Trophoblast cell (in vitro differentiated cells and primary cell): ENCODE data around the gene PELO.

Experiments used
- DNase-seq, 2 donors: peaks; one replicate each; pipeline ENCODE4 v3.0.0-alpha.2; 2016
- H2AFZ ChIP-seq: 2 replicates; pipeline ENCODE4 v1.6.1; 2013; ENCODE audit warnings: low read length, moderate library complexity, mild to moderate bottlenecking; ENCODE audit not compliant: insufficient read depth, poor library complexity
- H2AK5ac ChIP-seq: 2 replicates; pipeline ENCODE4 v1.6.1; 2013; ENCODE audit warnings: mild to moderate bottlenecking, low read length
- H2BK120ac ChIP-seq: 2 replicates; pipeline ENCODE4 v1.6.1; 2013; ENCODE audit warnings: low read length, mild to moderate bottlenecking, moderate library complexity; ENCODE audit not compliant: insufficient read depth, poor library complexity
- H2BK12ac ChIP-seq: 2 replicates; pipeline ENCODE4 v1.6.1; 2013; ENCODE audit warnings: mild to moderate bottlenecking, low read length, moderate library complexity
- H2BK5ac ChIP-seq: 2 replicates; pipeline ENCODE4 v1.6.1; 2013; ENCODE audit warnings: low read length, low read depth, moderate library complexity, mild to moderate bottlenecking; ENCODE audit not compliant: poor library complexity
- H3K14ac ChIP-seq: 2 replicates; pipeline ENCODE4 v1.6.1; 2013; ENCODE audit warnings: mild to moderate bottlenecking, low read length
- H3K18ac ChIP-seq: 2 replicates; pipeline ENCODE4 v1.6.1; 2013; ENCODE audit warnings: mild to moderate bottlenecking, low read length
- H3K23ac ChIP-seq: 2 replicates; pipeline ENCODE4 v1.6.1; 2013; ENCODE audit warnings: low read length
- H3K27ac ChIP-seq: 2 replicates; pipeline ENCODE4 v1.5.1; 2013; ENCODE audit warnings: low read depth, mild to moderate bottlenecking, inconsistent platforms, low read length, moderate library complexity
- H3K27me3 ChIP-seq: 2 replicates; pipeline ENCODE4 v1.6.1; 2013; ENCODE audit warnings: inconsistent platforms, mild to moderate bottlenecking, low read length, moderate library complexity; ENCODE audit not compliant: insufficient read depth
- H3K36me3 ChIP-seq, 2 experiments: 1 replicate in 1 of 2; 2 replicates in 1 of 2; pipeline ENCODE4 v1.6.1; 2013; ENCODE audit warnings: low read length in 2 of 2, mild to moderate bottlenecking in 2 of 2, moderate library complexity in 1 of 2; ENCODE audit not compliant: insufficient read depth in 2 of 2, control insufficient read depth in 1 of 2
- H3K4ac ChIP-seq: 2 replicates; pipeline ENCODE4 v1.6.1; 2013; ENCODE audit warnings: low read depth, mild to moderate bottlenecking, low read length, moderate library complexity
- H3K4me1 ChIP-seq, 2 experiments: 1 replicate in 1 of 2; 2 replicates in 1 of 2; pipeline ENCODE4 v1.6.1; 2013; ENCODE audit warnings: low read length in 2 of 2, mild to moderate bottlenecking in 2 of 2, moderate library complexity in 1 of 2; ENCODE audit not compliant: insufficient read depth in 2 of 2, control insufficient read depth in 1 of 2
- H3K4me2 ChIP-seq: 2 replicates; pipeline ENCODE4 v1.6.1; 2013; ENCODE audit warnings: inconsistent platforms, mild to moderate bottlenecking, low read length, moderate library complexity
- H3K4me3 ChIP-seq: 2 replicates; pipeline ENCODE4 v1.5.1; 2013; ENCODE audit warnings: mild to moderate bottlenecking, low read depth, low read length, inconsistent platforms
- H3K79me1 ChIP-seq: one replicate; pipeline ENCODE4 v1.6.1; 2013; ENCODE audit warnings: low read length
- H3K79me2 ChIP-seq: 2 replicates; pipeline ENCODE4 v1.6.1; 2013; ENCODE audit warnings: low read length, mild to moderate bottlenecking; ENCODE audit not compliant: control insufficient read depth, insufficient read depth, poor library complexity
- H3K9ac ChIP-seq: 2 replicates; pipeline ENCODE4 v1.6.1; 2013; ENCODE audit warnings: mild to moderate bottlenecking, low read length
- H3K9me3 ChIP-seq: 2 replicates; pipeline ENCODE4 v1.6.1; 2013; ENCODE audit warnings: low read depth, mild to moderate bottlenecking, control low read depth, inconsistent platforms, low read length; ENCODE audit not compliant: insufficient read depth
- H4K12ac ChIP-seq: 2 replicates; pipeline ENCODE4 v1.6.1; 2013; ENCODE audit warnings: low read depth, mild to moderate bottlenecking, low read length, moderate library complexity
- H4K8ac ChIP-seq: 2 replicates; pipeline ENCODE4 v1.6.1; 2013; ENCODE audit warnings: low read depth, mild to moderate bottlenecking, low read length, moderate library complexity
- H4K91ac ChIP-seq: one replicate; pipeline ENCODE4 v1.6.1; 2013; ENCODE audit warnings: low read depth, mild to moderate bottlenecking, low read length, moderate library complexity
- WGBS: extraction: QIAGEN DNeasy Blood & Tissue Kit; methylation state at CpG from one replicate; pipeline ENCODE4 v1.1.7; 2013; ENCODE audit warnings: missing lambda C conversion rate; ENCODE audit not compliant: insufficient read length, insufficient coverage; ENCODE audit errors: extremely low coverage; 5-methylcytosine and 5-hydroxymethylcytosine counted together

PELO gene

DNA sequence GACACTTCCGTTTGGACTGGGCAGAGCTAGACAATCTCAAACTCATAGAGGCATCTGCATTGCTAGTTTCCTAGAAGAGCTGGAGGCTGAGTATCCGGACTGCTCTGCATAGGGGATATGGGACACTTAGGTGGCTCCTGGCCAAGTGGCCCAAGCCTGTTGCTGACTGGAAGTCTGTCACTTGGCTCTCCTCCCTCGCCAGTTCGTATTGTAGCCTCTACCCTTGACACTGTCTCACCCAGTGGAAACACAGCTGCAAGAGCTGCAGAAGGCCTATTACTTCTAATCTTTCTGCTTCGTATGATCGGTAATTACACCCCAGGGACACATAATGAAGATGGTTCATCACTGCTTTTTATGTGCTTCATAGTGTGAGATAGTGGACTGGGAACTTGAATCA lies 34.7 kb downstream of the PELO start:
- Histone ChIP-seq H2BK120ac (no peak overlapping the region), H3K9me3 (no peaks in the 10 kb centered on the region), H3K4me2 (no peak overlapping the region), H3K4me3 (no peak overlapping the region), H2AK5ac (no peak overlapping the region), H3K27me3 (no peaks in the 10 kb centered on the region), H3K14ac (no peak overlapping the region), H4K12ac (no peak overlapping the region), H2BK5ac (no peak overlapping the region), H2BK12ac (no peak overlapping the region), H3K27ac (no peak overlapping the region), H4K8ac (no peak overlapping the region), H3K36me3 (no peaks in the 10 kb centered on the region), H3K18ac (no peak overlapping the region), H3K4me1 (no peaks in the 10 kb centered on the region), H3K79me2 (no peaks in the 10 kb centered on the region), H2AFZ (no peak overlapping the region), H3K23ac (no peak overlapping the region), H3K9ac (no peak overlapping the region), H3K79me1 (no peaks in the 10 kb centered on the region), H4K91ac (no peak overlapping the region), H3K4ac (no peak overlapping the region)
- no peak for DNase-seq
- no CpG with 5 or more reads among the region's 6 CpGs for WGBS

DNA sequence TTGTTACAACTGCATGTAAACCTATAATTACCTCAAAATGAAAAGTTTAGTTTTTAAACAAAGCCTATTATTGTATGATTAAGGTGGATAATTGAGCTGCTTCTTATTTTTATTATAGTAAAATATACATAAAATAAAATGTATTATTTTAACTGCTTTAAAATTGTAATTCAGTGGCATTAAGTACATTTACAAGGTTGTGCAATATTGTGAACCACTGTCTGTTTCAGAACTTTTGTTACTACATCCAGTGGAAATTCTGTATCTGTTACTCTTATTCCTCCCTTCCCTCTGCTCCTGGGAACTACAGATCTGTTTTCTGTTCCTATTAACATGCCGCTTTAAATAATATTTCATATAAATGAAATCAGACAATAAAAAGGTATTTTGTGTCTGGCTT lies 37.1 kb downstream of the PELO start:
- Histone ChIP-seq H3K27me3 (no peaks in the 10 kb centered on the region), H2BK5ac (no peak overlapping the region), H3K27ac (no peak overlapping the region), H3K4me3 (no peak overlapping the region), H4K8ac (no peak overlapping the region), H4K91ac (no peak overlapping the region), H3K4me2 (no peak overlapping the region), H3K9ac (no peak overlapping the region), H2AFZ (no peak overlapping the region), H3K79me2 (no peaks in the 10 kb centered on the region), H3K9me3 (no peaks in the 10 kb centered on the region), H2AK5ac (no peak overlapping the region), H3K4ac (no peak overlapping the region), H3K18ac (no peak overlapping the region), H4K12ac (no peak overlapping the region), H3K4me1 (no peaks in the 10 kb centered on the region), H2BK12ac (no peak overlapping the region), H3K36me3 (no peaks in the 10 kb centered on the region), H3K23ac (no peak overlapping the region), H3K14ac (no peak overlapping the region), H3K79me1 (no peaks in the 10 kb centered on the region), H2BK120ac (no peak overlapping the region)
- no peak for DNase-seq
- WGBS = no CpG with 5 or more reads among the region's 1 CpG

DNA sequence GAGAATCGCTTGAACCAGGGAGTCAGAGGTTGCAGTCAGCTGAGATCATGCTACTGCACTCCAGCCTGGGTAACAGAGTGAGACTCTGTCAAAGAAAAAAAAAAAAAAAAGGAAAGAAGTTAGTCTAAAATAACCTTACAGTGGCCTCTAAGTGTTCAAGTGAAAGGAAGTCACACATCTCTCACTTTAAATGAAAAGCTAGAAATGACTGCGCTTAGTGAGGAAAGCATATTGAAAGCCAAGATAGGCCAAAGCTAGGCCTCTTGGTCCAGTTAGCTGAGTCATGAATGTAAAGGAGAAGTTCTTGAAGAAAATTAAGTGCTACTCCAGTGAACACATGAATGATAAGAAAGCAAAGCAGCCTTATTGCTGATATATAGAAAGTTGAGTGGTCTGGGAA lies 38.1 kb downstream of the PELO start:
- H3K18ac ChIP-seq = no peak overlapping the region
- H3K23ac ChIP-seq = no peak overlapping the region
- no peak overlapping the region for H2AFZ ChIP-seq
- no peak overlapping the region for H2AK5ac ChIP-seq
- no peaks in the 10 kb centered on the region for H3K79me1 ChIP-seq
- no peak overlapping the region for H3K27ac ChIP-seq
- H4K8ac ChIP-seq = no peak overlapping the region
- H3K4me1 ChIP-seq = no peaks in the 10 kb centered on the region
- H3K79me2 ChIP-seq = no peaks in the 10 kb centered on the region
- no peak overlapping the region for H3K4me2 ChIP-seq
- no peak overlapping the region for H3K4ac ChIP-seq
- no peak overlapping the region for H2BK5ac ChIP-seq
- H4K12ac ChIP-seq = no peak overlapping the region
- no CpG with 5 or more reads among the region's 2 CpGs for WGBS
- no peak overlapping the region for H3K9ac ChIP-seq
- peaks cover 0 to 2% of the 10 kb centered on the region in 2 experiments for H3K36me3 ChIP-seq
- DNase-seq = no peak
- no peak overlapping the region for H4K91ac ChIP-seq
- no peaks in the 10 kb centered on the region for H3K27me3 ChIP-seq
- H3K14ac ChIP-seq = no peak overlapping the region
- H3K9me3 ChIP-seq = no peaks in the 10 kb centered on the region
- H2BK12ac ChIP-seq = no peak overlapping the region
- H2BK120ac ChIP-seq = no peak overlapping the region
- H3K4me3 ChIP-seq = no peak overlapping the region

DNA sequence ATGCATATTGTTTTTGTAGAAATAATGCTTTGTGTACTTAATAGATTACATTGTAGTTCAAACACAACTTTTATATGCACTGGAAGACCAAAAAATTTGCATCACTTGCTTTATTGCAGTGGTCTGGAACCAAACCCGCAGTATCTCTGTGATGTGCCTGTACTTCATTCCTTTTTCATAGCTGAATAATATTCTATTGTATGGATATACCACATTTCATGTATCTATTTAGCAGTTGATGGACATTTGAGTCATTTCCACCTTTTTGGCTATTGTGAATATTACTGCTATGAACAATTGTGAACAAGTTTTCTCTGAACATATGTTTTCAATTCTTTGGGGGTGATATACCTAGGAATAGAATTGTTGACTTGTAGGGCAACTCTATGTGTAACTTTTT lies 40.1 kb downstream of the PELO start:
- no peak overlapping the region for H2AFZ ChIP-seq
- H3K9ac ChIP-seq = no peak overlapping the region
- no peak overlapping the region for H4K91ac ChIP-seq
- H3K4ac ChIP-seq = no peak overlapping the region
- H3K4me2 ChIP-seq = no peak overlapping the region
- H3K14ac ChIP-seq = no peak overlapping the region
- H3K9me3 ChIP-seq = no peaks in the 10 kb centered on the region
- peaks cover 0 to 2% of the 10 kb centered on the region in 2 experiments for H3K36me3 ChIP-seq
- no peak overlapping the region for H3K4me3 ChIP-seq
- H2BK120ac ChIP-seq = no peak overlapping the region
- H3K27me3 ChIP-seq = no peaks in the 10 kb centered on the region
- no peak overlapping the region for H2BK5ac ChIP-seq
- WGBS = no CpG with 5 or more reads among the region's 1 CpG
- H4K12ac ChIP-seq = no peak overlapping the region
- peak in 1 of 2 donors; percentile 23 for DNase-seq
- no peak overlapping the region for H2AK5ac ChIP-seq
- H3K27ac ChIP-seq = no peak overlapping the region
- H3K4me1 ChIP-seq = no peaks in the 10 kb centered on the region
- no peak overlapping the region for H3K18ac ChIP-seq
- H3K79me1 ChIP-seq = no peaks in the 10 kb centered on the region
- no peak overlapping the region for H3K23ac ChIP-seq
- no peak overlapping the region for H2BK12ac ChIP-seq
- no peaks in the 10 kb centered on the region for H3K79me2 ChIP-seq
- no peak overlapping the region for H4K8ac ChIP-seq
